HEK293 (cell line): ENCODE data around the gene SLC18B1.
A peak's percentile ranks its signal among the peaks of the same experiment; 100 is the strongest.

Experiments
- BCL11B ChIP-seq: fragments of 450-650 bp; formaldehyde crosslinking; IDR thresholded peaks from 2 replicates; pipeline ENCODE4 v1.5.1; 2016; ENCODE audit warnings: low read depth, missing biosample characterization, missing genetic modification characterization
- EGR2 ChIP-seq: fragments of 450-650 bp; formaldehyde crosslinking; IDR thresholded peaks from 2 replicates; pipeline ENCODE4 v1.5.1; 2016; ENCODE audit warnings: low read depth, missing biosample characterization, missing genetic modification characterization
- GFI1B ChIP-seq: fragments of 450-650 bp; formaldehyde crosslinking; IDR thresholded peaks from 2 replicates; pipeline ENCODE4 v1.5.1; 2016; ENCODE audit warnings: missing biosample characterization, missing genetic modification characterization
- GLIS2 ChIP-seq: fragments of 450-650 bp; formaldehyde crosslinking; IDR thresholded peaks from 2 replicates; pipeline ENCODE4 v1.5.1; 2016; ENCODE audit warnings: missing biosample characterization, missing genetic modification characterization
- HOXA7 ChIP-seq: sonication (generic); formaldehyde crosslinking; IDR thresholded peaks from 2 replicates; pipeline ENCODE4 v1.8.1; 2022; ENCODE audit warnings: missing genetic modification reagents, borderline replicate concordance
- IKZF3 ChIP-seq: fragments of 450-650 bp; IDR thresholded peaks from 2 replicates; pipeline ENCODE4 v1.5.0; 2018; ENCODE audit warnings: missing biosample characterization, mild to moderate bottlenecking, missing genetic modification characterization, moderate library complexity
- KLF9 ChIP-seq: fragments of 450-650 bp; formaldehyde crosslinking; IDR thresholded peaks from 2 replicates; pipeline ENCODE4 v1.5.1; 2016; ENCODE audit warnings: missing biosample characterization, missing genetic modification characterization, low read depth
- PRDM1 ChIP-seq: fragments of 450-650 bp; formaldehyde crosslinking; IDR thresholded peaks from 2 replicates; pipeline ENCODE4; 2016; ENCODE audit warnings: missing biosample characterization, missing genetic modification characterization
- ZBTB17 ChIP-seq: fragments of 450-650 bp; formaldehyde crosslinking; IDR thresholded peaks from 2 replicates; pipeline ENCODE4 v1.5.1; 2016; ENCODE audit warnings: missing biosample characterization, missing genetic modification characterization
- ZFHX2 ChIP-seq: fragments of 450-650 bp; formaldehyde crosslinking; conservative IDR thresholded peaks from 2 replicates; pipeline ENCODE4 v1.5.1; 2016; ENCODE audit warnings: missing biosample characterization, missing genetic modification characterization
- ZFP69B ChIP-seq: fragments of 450-650 bp; formaldehyde crosslinking; IDR thresholded peaks from 2 replicates; pipeline ENCODE4 v1.5.1; 2016; ENCODE audit warnings: missing biosample characterization, missing genetic modification characterization
- ZNF121 ChIP-seq: fragments of 450-650 bp; formaldehyde crosslinking; IDR thresholded peaks from 2 replicates; pipeline ENCODE4 v1.5.1; 2016; ENCODE audit warnings: missing biosample characterization, missing genetic modification characterization
- ZNF169 ChIP-seq: fragments of 450-650 bp; formaldehyde crosslinking; IDR thresholded peaks from 2 replicates; pipeline ENCODE4 v1.5.1; 2016; ENCODE audit warnings: missing biosample characterization, missing genetic modification characterization
- ZNF23 ChIP-seq: fragments of 450-650 bp; formaldehyde crosslinking; IDR thresholded peaks from 2 replicates; pipeline ENCODE4 v1.5.1; 2016; ENCODE audit warnings: missing biosample characterization, missing genetic modification characterization, borderline replicate concordance
- ZNF239 ChIP-seq: fragments of 450-650 bp; formaldehyde crosslinking; IDR thresholded peaks from 2 replicates; pipeline ENCODE4 v1.5.1; 2016; ENCODE audit warnings: missing biosample characterization, missing genetic modification characterization
- ZNF37A ChIP-seq: fragments of 450-650 bp; IDR thresholded peaks from 2 replicates; pipeline ENCODE4 v1.5.1; 2018; ENCODE audit warnings: missing biosample characterization, missing genetic modification characterization
- ZNF707 ChIP-seq: fragments of 450-650 bp; formaldehyde crosslinking; IDR thresholded peaks from 2 replicates; pipeline ENCODE4 v1.5.1; 2016; ENCODE audit warnings: missing biosample characterization, missing genetic modification characterization
- ZSCAN30 ChIP-seq: fragments of 450-650 bp; IDR thresholded peaks from 2 replicates; pipeline ENCODE4 v1.5.1; 2018; ENCODE audit warnings: missing biosample characterization, mild to moderate bottlenecking, missing genetic modification characterization, moderate library complexity
- TF ChIP-seq, protein P1 (sequence below): fragments of 450-650 bp; formaldehyde crosslinking; IDR thresholded peaks from 2 replicates; pipeline ENCODE4 v1.5.1; 2016; ENCODE audit warnings: missing biosample characterization, missing genetic modification characterization
- TF ChIP-seq, protein P2 (sequence below): fragments of 450-650 bp; formaldehyde crosslinking; IDR thresholded peaks from 2 replicates; pipeline ENCODE4 v1.5.1; 2016; ENCODE audit warnings: missing biosample characterization, missing genetic modification characterization
- TF ChIP-seq, protein P3 (sequence below): fragments of 450-650 bp; formaldehyde crosslinking; IDR thresholded peaks from 2 replicates; pipeline ENCODE4 v1.5.1; 2016; ENCODE audit warnings: missing biosample characterization, missing genetic modification characterization
- TF ChIP-seq, protein P4 (sequence below): fragments of 450-650 bp; formaldehyde crosslinking; IDR thresholded peaks from 2 replicates; pipeline ENCODE4 v1.5.1; 2016; ENCODE audit warnings: missing biosample characterization, missing genetic modification characterization
- TF ChIP-seq, protein P5 (sequence below): fragments of 450-650 bp; formaldehyde crosslinking; conservative IDR thresholded peaks from 2 replicates; pipeline ENCODE4 v1.5.1; 2016; ENCODE audit warnings: low read depth, missing biosample characterization, missing genetic modification characterization

SLC18B1 gene

DNA sequence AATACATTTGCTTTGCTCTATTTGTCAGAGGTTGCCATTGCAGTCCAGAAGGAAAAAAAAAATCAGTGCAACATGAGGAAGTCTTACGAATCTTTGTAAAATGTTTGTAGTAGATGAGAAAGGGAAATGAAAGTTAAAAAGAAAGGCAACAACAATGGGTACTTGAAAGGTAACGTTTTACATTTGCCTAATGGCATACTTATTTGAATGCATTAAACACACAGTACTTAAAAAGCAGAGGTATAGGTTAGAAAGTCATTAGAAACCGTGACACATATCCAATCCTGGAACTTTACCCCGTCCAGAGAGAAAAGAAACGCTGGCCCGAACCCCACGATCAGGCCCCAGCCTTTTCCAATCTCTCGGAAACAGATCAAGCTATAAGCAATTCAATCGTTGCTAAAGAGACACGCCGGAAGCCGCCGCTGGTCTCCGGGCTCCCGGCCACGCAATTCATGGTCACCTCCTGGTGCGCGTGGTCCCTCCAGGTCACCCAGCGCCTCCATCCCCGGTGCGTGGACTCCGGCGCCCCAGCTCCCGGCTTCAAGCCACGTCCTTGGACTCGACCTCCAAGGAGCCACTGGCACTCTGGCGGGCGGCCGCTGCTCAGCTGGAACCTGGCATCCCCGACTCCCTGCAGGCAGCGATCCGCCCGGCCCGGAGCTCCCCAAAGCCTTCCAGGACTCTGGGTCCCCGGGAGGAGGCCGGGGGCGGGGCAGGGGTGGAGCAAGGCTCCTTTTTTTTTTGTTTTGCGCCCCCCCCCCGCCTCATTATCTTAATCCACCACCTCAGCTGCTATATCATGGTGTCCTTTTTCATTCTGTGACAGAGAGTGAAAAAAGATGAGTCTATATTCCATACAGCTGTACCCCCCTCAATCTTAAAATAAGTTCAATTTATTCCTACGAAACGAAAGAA, at the start of gene SLC18B1 (continued):
- TF ChIP-seq ZNF37A (tag by site-specific recombination) = no peak
- TF ChIP-seq, protein P1, sequence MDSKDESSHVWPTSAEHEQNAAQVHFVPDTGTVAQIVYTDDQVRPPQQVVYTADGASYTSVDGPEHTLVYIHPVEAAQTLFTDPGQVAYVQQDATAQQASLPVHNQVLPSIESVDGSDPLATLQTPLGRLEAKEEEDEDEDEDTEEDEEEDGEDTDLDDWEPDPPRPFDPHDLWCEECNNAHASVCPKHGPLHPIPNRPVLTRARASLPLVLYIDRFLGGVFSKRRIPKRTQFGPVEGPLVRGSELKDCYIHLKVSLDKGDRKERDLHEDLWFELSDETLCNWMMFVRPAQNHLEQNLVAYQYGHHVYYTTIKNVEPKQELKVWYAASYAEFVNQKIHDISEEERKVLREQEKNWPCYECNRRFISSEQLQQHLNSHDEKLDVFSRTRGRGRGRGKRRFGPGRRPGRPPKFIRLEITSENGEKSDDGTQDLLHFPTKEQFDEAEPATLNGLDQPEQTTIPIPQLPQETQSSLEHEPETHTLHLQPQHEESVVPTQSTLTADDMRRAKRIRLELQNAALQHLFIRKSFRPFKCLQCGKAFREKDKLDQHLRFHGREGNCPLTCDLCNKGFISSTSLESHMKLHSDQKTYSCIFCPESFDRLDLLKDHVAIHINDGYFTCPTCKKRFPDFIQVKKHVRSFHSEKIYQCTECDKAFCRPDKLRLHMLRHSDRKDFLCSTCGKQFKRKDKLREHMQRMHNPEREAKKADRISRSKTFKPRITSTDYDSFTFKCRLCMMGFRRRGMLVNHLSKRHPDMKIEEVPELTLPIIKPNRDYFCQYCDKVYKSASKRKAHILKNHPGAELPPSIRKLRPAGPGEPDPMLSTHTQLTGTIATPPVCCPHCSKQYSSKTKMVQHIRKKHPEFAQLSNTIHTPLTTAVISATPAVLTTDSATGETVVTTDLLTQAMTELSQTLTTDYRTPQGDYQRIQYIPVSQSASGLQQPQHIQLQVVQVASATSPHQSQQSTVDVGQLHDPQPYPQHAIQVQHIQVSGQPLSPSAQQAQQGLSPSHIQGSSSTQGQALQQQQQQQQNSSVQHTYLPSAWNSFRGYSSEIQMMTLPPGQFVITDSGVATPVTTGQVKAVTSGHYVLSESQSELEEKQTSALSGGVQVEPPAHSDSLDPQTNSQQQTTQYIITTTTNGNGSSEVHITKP = 0 out of 2 replicates have a peak, but pooled peaks have one; percentile 30
- TF ChIP-seq ZFHX2 (tag by site-specific recombination) = 0 out of 2 replicates have a peak, but pooled peaks have one; percentile 22
- TF ChIP-seq ZNF23 (tag by site-specific recombination) = no peak
- TF ChIP-seq ZBTB17 (tag by site-specific recombination) = peak; percentile 66
- TF ChIP-seq ZSCAN30 (tag by site-specific recombination) = 0 out of 2 replicates have a peak, but pooled peaks have one; percentile 57
- TF ChIP-seq ZNF239 (tag by site-specific recombination) = no peak
- TF ChIP-seq GFI1B (tag by site-specific recombination) = peak; percentile 75; the same call in 1 of the 2 replicates
- peak; percentile 47; the same call in 1 of the 2 replicates for TF ChIP-seq KLF9
- 0 out of 2 replicates have a peak, but pooled peaks have one; percentile 27 for TF ChIP-seq ZFP69B (tag by site-specific recombination)
- 0 out of 2 replicates have a peak, but pooled peaks have one; percentile 9 for TF ChIP-seq EGR2 (tag by site-specific recombination)
- peak; percentile 74 for TF ChIP-seq GLIS2 (tag by site-specific recombination)
- TF ChIP-seq ZNF169 (tag by site-specific recombination) = no peak
- TF ChIP-seq, protein P2, sequence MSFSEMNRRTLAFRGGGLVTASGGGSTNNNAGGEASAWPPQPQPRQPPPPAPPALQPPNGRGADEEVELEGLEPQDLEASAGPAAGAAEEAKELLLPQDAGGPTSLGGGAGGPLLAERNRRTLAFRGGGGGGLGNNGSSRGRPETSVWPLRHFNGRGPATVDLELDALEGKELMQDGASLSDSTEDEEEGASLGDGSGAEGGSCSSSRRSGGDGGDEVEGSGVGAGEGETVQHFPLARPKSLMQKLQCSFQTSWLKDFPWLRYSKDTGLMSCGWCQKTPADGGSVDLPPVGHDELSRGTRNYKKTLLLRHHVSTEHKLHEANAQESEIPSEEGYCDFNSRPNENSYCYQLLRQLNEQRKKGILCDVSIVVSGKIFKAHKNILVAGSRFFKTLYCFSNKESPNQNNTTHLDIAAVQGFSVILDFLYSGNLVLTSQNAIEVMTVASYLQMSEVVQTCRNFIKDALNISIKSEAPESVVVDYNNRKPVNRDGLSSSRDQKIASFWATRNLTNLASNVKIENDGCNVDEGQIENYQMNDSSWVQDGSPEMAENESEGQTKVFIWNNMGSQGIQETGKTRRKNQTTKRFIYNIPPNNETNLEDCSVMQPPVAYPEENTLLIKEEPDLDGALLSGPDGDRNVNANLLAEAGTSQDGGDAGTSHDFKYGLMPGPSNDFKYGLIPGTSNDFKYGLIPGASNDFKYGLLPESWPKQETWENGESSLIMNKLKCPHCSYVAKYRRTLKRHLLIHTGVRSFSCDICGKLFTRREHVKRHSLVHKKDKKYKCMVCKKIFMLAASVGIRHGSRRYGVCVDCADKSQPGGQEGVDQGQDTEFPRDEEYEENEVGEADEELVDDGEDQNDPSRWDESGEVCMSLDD (tag by site-specific recombination) = peak; percentile 83
- no peak for TF ChIP-seq ZNF121 (tag by site-specific recombination)
- TF ChIP-seq PRDM1 (tag by site-specific recombination) = peak; percentile 95
- TF ChIP-seq, protein P3, sequence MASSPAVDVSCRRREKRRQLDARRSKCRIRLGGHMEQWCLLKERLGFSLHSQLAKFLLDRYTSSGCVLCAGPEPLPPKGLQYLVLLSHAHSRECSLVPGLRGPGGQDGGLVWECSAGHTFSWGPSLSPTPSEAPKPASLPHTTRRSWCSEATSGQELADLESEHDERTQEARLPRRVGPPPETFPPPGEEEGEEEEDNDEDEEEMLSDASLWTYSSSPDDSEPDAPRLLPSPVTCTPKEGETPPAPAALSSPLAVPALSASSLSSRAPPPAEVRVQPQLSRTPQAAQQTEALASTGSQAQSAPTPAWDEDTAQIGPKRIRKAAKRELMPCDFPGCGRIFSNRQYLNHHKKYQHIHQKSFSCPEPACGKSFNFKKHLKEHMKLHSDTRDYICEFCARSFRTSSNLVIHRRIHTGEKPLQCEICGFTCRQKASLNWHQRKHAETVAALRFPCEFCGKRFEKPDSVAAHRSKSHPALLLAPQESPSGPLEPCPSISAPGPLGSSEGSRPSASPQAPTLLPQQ = peak; percentile 40; the same call in 1 of the 2 replicates
- TF ChIP-seq BCL11B (tag by site-specific recombination) = peak; percentile 13; the same call in 1 of the 2 replicates
- TF ChIP-seq IKZF3 = peak; percentile 44; the same call in 1 of the 2 replicates
- no peak for TF ChIP-seq HOXA7 (CRISPR knock-in tag)
- TF ChIP-seq, protein P4, sequence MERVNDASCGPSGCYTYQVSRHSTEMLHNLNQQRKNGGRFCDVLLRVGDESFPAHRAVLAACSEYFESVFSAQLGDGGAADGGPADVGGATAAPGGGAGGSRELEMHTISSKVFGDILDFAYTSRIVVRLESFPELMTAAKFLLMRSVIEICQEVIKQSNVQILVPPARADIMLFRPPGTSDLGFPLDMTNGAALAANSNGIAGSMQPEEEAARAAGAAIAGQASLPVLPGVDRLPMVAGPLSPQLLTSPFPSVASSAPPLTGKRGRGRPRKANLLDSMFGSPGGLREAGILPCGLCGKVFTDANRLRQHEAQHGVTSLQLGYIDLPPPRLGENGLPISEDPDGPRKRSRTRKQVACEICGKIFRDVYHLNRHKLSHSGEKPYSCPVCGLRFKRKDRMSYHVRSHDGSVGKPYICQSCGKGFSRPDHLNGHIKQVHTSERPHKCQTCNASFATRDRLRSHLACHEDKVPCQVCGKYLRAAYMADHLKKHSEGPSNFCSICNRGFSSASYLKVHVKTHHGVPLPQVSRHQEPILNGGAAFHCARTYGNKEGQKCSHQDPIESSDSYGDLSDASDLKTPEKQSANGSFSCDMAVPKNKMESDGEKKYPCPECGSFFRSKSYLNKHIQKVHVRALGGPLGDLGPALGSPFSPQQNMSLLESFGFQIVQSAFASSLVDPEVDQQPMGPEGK (tag by site-specific recombination) = peak; percentile 81
- TF ChIP-seq ZNF707 (tag by site-specific recombination) = no peak
- TF ChIP-seq, protein P5, sequence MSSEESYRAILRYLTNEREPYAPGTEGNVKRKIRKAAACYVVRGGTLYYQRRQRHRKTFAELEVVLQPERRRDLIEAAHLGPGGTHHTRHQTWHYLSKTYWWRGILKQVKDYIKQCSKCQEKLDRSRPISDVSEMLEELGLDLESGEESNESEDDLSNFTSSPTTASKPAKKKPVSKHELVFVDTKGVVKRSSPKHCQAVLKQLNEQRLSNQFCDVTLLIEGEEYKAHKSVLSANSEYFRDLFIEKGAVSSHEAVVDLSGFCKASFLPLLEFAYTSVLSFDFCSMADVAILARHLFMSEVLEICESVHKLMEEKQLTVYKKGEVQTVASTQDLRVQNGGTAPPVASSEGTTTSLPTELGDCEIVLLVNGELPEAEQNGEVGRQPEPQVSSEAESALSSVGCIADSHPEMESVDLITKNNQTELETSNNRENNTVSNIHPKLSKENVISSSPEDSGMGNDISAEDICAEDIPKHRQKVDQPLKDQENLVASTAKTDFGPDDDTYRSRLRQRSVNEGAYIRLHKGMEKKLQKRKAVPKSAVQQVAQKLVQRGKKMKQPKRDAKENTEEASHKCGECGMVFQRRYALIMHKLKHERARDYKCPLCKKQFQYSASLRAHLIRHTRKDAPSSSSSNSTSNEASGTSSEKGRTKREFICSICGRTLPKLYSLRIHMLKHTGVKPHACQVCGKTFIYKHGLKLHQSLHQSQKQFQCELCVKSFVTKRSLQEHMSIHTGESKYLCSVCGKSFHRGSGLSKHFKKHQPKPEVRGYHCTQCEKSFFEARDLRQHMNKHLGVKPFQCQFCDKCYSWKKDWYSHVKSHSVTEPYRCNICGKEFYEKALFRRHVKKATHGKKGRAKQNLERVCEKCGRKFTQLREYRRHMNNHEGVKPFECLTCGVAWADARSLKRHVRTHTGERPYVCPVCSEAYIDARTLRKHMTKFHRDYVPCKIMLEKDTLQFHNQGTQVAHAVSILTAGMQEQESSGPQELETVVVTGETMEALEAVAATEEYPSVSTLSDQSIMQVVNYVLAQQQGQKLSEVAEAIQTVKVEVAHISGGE = peak; percentile 32; the same call in 1 of the 2 replicates
